NCI-H2029 treated with DMSO at 0.1 percent for 48 hours (cell line): ENCODE measurements around the gene PLEKHA3.
"Not testable (repeated sequence)": the region's sequence is repeated elsewhere in the genome, so short reads cannot be mapped to it uniquely, and the experiment has no call there.

Experiments
- DNase-seq: peaks from one replicate; lab custom pipeline; 2025; lab: John Stamatoyannopoulos, UW

The PLEKHA3 gene

DNA sequence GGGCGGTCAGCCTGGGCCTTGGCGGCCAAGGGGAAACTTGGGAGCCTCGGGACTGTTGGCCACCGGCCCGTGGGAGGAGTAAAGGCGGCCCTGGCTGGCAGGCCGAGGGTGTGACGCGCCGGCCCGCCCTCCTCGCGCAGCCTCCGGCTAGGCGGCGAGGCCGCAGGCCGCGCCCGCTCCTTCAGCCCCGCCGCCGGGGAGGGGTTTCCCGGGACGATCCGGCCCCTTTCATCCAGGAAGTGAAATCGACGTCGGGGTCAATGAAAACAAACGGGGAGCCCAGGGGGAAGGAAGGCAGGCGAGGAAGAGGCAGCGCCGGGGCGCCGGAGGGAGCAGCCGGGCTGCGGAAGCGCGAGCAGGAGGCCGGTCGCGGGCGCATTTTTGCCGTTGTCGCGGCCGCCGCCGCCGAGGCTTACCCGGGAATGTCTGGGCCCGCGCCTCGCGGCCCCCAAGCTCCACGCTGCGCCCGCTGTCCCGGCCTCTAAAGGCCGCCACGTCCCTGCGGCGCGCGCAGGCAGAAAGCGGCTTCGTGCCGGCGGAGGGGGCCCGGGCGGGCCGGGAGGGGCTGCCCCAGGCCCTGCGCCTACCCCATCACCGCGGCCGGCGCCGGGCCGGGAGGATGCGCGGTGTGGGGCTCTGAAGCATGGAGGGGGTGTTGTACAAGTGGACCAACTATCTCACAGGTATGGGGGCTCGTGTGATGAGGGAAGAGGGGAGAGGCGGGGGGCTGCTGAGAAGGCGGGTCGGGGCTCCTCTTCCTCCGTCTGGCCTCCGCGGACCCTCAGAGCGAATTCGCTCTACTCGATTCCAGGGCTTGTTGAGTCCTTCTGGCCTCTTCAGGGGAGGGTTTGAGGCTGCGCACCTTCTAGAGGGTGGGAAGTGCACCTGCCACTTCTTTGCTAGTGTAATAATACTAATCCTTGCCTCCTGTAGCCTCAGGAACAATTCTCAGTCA, at the start of gene PLEKHA3:
TSS of gene PLEKHA3 (plus strand) at position 231 of the 955 bp plus-strand sequence. CDS start at position 644, 413 bp downstream.
- DNase-seq: peak; percentile 45

GRCh38 chr2:178436662-178437061, 43.6 kb upstream of the PLEKHA3 start:
- no peak for DNase-seq

DNA sequence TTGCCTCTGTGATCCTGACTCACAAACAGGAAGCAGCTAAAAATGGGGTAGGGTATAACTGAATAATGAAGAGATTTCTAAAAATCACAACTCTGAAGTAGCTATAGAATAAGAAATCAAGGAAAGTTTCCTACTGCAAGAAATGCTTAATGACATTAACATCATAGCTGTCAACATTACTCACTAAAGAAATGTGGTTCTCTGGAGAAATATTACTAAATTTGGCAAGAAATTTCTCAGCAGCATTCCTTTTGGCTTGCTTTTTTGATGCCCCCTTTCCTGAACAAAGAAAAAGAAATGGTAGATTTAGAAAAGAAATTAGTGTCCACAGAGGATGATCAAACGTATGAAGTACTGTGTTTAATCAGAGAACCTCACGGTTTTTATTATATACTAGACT, 38.8 kb upstream of the PLEKHA3 start:
- DNase-seq: no peak

DNA sequence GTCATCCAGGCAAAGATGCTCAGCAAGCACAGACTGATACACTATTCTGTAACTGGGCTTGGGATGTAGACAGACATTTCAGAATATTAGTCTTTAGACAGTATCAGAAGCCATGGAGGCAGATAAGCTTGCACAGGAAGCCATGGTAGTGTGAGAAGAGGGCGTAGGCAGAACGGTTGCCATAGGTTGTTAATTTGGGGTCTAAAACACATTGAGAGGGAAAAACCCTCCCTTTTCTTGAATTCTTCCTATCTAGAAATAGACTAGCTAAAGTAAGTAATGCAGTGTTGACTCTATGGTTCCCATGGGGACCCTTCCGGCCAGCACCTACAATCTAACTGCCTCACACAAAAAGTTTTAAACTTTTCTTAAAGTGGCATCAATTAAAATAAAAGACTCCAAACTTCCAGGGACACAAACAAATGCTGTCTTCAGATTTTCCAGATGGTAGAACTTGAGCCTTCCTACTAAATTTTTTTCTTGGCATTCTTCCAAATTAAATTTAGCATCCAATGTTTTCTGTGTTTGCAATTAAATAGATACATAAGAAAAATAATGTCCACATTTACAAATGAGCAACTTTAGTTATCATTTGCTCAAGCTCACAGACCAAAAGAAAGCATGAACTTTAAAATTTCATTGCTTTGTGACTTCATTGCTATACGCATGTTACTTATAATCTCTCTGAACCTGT, 31.1 kb upstream of the PLEKHA3 start:
- no peak for DNase-seq

GRCh38 chr2:178449700-178450523, 30.3 kb upstream of the PLEKHA3 start:
- peak; percentile 36 for DNase-seq

- peak; percentile 62 for DNase-seq
Observed at GRCh38 chr2:178450524-178450773, 29.8 kb upstream of the PLEKHA3 start.

GRCh38 chr2:178450774-178451525, 29.3 kb upstream of the PLEKHA3 start, which contains the start of the genes PJVK and PRKRA:
Gene PJVK (plus strand): TSS chr2:178451378. CDS start chr2:178453410, 2,032 bp downstream.
Gene PRKRA (minus strand): TSS chr2:178451175. CDS start chr2:178451030, 145 bp downstream.
- DNase-seq: peak; percentile 84

DNA sequence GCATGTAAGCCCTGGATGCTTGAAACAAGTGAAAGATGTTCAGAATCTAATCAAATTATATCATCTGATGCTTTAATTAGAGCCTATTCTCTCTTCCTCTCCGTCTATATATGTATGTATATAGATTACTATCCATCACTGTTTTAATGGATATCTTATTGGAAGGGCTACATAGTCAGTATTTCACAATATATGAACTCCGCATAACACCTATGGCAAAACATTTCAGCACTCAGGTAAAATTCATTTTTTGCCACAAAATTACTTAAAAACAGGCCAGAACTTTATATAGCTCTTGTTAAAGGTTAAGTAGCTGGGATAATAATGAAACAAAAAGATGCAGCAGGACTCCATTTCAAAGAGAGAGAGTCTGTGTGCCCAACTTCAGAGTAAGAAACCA, 27.9 kb upstream of the PLEKHA3 start:
- no peak for DNase-seq

GRCh38 chr2:178452870-178453269, 27.4 kb upstream of the PLEKHA3 start:
- no peak for DNase-seq

- DNase-seq: no peak
Observed at GRCh38 chr2:178455947-178456346, 24.3 kb upstream of the PLEKHA3 start.

GRCh38 chr2:178457390-178457886, 22.8 kb upstream of the PLEKHA3 start:
- no peak for DNase-seq

DNA sequence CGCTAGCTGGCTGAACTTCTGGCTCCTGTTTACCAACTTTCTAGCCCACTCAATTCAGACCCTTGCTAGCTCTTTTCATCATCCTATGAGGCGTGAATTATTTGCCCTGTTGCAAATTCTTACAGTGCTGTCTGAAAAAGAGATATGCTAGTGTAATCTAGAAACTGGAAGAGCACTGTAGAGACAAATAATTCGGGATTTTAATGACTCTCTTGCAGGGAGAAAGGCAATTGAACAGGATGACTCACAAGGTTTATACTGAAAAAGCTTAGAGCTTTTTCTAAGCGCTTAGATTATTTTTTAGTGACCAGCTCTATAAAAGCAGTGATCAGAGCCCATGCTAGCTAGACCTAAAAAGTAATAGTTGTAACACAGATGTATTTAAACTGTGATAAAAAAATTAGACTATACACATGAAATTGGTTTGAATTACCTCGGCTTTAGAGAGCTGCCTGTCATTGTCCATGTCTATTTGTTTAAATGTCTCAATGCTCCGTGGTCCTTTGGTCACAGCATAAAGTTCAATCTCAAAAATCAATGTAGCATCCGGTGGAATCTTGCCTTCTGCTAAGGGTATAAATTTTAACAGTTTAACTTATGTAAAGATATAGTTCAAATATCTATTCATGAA, 10.9 kb upstream of the PLEKHA3 start:
- no peak for DNase-seq

- not testable (repeated sequence) for DNase-seq
Observed at GRCh38 chr2:178471313-178471712, 8.9 kb upstream of the PLEKHA3 start.

- no peak for DNase-seq
Observed at GRCh38 chr2:178473373-178473772, 6.9 kb upstream of the PLEKHA3 start.

GRCh38 chr2:178473931-178474330, 6.3 kb upstream of the PLEKHA3 start:
- DNase-seq: no peak

GRCh38 chr2:178474560-178474959, 5.7 kb upstream of the PLEKHA3 start:
- no peak for DNase-seq

DNA sequence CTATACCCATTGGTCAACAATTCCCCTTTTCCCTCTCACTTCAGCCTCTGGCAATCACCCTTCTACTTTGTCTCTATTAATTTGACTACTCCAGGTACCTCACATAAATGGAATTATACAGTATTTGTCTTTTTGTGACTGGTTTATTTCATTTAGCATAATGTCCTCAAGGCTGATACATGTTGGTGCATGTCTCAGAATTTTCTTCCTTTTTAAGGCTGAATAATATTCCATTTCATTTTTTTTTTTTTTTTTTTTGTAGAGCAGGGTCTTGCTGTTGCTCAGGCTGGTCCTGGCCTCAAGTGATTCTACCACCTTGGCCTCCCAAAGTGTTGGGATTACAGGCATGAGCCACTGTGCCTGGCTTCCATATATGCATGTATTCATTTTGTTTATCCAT, 3.8 kb upstream of the PLEKHA3 start:
- no peak for DNase-seq

GRCh38 chr2:178477443-178478129, 2.7 kb upstream of the PLEKHA3 start:
- DNase-seq: no peak

GRCh38 chr2:178478130-178478438, 2.2 kb upstream of the PLEKHA3 start:
- no peak for DNase-seq
